Stimulated activated CD4-positive, alpha-beta T cell treated with anti-CD3 and anti-CD28 coated beads, Interleukin-2, amount 100 ng/mL, for 48 hours (primary cell): ENCODE measurements around the gene C11orf97.
A peak's percentile ranks its signal among the peaks of the same experiment; 100 is the strongest.
"Not testable (repeated sequence)": the region's sequence is repeated elsewhere in the genome, so short reads cannot be mapped to it uniquely, and the experiment has no call there.

Experiments used
- DNase-seq, 2 donors: peaks; one replicate each; pipeline ENCODE4 v3.0.0-alpha.2; 2020

C11orf97 gene

GRCh38 chr11:94525546-94526324 is 13.5 kb downstream of the C11orf97 start:
- DNase-seq, result no peak

GRCh38 chr11:94526645-94527438 is 14.6 kb downstream of the C11orf97 start:
- no peak for DNase-seq

DNA sequence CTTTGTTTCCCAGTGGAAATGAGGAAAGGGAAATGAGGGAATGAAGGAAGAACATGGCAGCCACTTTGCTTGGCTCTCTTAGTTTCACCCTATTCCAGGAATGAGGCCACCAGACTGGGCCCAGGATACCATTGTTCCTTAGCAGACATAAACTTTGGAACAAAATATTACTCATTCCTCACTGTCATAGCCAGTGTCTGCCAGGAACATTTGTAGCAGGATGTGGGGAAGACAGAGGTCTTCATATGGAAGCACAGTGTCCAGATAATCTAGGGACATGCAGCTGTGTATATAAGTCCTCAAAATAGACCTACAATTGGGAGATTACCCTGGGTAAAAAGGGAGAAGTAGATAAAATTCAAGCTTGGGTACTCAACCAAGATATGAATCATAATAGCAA is 16.3 kb downstream of the C11orf97 start:
- no peak for DNase-seq

- DNase-seq, result no peak
These were observed 19.9 kb downstream of the C11orf97 start for GRCh38 chr11:94532211-94532610.

DNA sequence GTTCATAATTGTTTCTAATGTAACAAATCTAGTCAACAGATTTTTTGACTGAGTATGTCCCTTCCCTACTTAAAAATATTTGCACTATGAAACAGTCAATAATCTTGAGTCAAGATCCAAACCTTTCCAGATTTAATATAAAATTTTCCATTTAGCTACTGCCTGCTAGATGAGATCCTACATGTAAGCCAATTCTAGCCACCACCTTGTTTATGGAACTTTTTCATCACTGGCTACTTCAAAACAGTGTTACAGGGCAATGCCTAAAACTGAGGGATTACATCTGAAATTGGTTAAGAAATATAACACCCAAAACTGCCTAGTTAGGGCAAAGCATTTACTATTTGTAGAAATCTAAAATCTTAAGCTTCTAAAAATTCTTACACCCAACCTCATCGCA is 20.9 kb downstream of the C11orf97 start:
- DNase-seq, result no peak

GRCh38 chr11:94533696-94534630 is 21.7 kb downstream of the C11orf97 start:
- DNase-seq, result no peak

DNA sequence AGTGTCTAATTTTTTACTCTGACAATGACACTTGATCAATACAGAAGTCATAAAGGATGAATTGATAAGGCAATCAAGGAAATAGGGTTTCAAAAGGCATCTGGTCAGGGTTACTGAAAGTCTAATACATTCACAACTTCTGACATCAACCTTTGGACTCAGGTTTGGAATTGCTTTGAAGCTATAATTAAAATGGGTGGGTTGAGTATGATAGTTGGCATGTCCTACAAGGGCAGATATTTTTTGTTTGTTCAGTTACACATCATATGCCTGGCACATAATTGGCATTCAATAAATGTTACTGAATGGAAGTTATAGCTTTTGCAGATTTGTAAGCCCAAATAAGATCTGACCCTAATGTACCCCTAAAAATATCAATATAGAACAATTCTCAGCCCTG is 24.1 kb downstream of the C11orf97 start:
- no peak for DNase-seq

DNA sequence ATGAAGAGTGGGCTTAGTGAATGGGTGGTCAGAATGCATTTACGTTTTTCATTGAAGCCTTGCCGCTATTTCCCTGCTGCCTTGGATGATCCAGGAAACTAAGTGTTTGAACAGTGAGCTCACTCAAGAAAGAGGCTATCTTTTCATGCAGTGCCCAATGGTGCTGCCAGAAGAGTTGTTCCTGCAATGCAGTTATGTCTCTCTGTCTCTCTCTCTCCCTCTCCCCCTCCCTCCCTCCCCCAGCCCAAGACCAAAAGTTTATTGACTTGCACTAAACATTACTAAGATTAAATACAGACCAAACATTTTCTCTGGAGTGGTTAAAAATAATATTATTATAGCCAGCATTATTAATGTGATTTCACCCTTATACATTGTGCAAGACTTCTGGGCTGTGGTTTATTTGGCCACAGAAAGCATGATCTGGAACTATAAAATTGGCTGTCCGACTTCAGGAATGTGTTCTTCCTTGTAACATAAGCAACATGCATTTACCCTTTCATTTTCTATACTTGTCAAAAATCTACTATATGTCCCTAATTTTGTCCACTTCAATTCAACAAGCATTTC is 24.9 kb downstream of the C11orf97 start:
- no peak for DNase-seq

DNA sequence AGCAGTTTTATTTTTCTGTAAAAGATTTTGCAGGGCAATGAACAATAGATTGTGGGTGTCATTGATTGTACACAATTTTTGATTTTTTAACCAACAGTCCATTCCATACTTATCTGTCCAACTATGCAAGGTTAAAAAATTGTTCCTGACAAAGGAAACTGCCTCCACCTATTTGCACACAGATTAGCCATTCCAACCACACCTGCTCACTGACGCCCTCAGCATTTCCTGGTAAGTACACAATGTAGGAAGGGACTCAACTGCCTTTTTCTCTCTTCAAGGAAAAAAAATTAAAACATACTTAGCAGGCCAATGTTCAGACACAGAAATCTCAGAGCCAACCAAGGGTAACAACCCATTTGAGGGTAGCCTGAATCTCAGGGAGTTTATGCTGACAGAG is 27.2 kb downstream of the C11orf97 start:
- DNase-seq, result no peak

DNA sequence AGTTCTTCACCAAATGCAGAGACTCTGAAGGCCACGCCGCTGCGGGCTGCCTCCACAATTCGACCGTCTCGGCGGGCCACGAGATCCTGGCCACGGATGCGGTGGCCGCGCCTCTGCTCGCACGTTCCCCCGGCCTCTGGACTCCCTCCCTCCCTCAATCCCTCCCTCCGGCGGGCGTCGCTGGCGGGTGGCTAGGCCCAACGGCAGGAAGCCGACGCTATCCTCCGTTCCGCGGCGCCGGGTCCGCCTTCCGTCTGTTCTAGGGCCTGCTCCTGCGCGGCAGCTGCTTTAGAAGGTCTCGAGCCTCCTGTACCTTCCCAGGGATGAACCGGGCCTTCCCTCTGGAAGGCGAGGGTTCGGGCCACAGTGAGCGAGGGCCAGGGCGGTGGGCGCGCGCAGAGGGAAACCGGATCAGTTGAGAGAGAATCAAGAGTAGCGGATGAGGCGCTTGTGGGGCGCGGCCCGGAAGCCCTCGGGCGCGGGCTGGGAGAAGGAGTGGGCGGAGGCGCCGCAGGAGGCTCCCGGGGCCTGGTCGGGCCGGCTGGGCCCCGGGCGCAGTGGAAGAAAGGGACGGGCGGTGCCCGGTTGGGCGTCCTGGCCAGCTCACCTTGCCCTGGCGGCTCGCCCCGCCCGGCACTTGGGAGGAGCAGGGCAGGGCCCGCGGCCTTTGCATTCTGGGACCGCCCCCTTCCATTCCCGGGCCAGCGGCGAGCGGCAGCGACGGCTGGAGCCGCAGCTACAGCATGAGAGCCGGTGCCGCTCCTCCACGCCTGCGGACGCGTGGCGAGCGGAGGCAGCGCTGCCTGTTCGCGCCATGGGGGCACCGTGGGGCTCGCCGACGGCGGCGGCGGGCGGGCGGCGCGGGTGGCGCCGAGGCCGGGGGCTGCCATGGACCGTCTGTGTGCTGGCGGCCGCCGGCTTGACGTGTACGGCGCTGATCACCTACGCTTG is 31.7 kb downstream of the C11orf97 start, which contains the start of gene FUT4:
FUT4 (plus strand) TSS at position 227 of the 951 bp plus-strand sequence; CDS start at position 440, 213 bp downstream.
- peak; percentile 63 to 64 for DNase-seq

DNA sequence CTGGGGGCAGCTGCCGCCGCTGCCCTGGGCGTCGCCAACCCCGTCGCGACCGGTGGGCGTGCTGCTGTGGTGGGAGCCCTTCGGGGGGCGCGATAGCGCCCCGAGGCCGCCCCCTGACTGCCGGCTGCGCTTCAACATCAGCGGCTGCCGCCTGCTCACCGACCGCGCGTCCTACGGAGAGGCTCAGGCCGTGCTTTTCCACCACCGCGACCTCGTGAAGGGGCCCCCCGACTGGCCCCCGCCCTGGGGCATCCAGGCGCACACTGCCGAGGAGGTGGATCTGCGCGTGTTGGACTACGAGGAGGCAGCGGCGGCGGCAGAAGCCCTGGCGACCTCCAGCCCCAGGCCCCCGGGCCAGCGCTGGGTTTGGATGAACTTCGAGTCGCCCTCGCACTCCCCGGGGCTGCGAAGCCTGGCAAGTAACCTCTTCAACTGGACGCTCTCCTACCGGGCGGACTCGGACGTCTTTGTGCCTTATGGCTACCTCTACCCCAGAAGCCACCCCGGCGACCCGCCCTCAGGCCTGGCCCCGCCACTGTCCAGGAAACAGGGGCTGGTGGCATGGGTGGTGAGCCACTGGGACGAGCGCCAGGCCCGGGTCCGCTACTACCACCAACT is 32.5 kb downstream of the C11orf97 start:
- DNase-seq, result no peak

DNA sequence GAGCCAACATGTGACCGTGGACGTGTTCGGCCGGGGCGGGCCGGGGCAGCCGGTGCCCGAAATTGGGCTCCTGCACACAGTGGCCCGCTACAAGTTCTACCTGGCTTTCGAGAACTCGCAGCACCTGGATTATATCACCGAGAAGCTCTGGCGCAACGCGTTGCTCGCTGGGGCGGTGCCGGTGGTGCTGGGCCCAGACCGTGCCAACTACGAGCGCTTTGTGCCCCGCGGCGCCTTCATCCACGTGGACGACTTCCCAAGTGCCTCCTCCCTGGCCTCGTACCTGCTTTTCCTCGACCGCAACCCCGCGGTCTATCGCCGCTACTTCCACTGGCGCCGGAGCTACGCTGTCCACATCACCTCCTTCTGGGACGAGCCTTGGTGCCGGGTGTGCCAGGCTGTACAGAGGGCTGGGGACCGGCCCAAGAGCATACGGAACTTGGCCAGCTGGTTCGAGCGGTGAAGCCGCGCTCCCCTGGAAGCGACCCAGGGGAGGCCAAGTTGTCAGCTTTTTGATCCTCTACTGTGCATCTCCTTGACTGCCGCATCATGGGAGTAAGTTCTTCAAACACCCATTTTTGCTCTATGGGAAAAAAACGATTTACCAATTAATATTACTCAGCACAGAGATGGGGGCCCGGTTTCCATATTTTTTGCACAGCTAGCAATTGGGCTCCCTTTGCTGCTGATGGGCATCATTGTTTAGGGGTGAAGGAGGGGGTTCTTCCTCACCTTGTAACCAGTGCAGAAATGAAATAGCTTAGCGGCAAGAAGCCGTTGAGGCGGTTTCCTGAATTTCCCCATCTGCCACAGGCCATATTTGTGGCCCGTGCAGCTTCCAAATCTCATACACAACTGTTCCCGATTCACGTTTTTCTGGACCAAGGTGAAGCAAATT is 33.3 kb downstream of the C11orf97 start:
- DNase-seq, result no peak

DNA sequence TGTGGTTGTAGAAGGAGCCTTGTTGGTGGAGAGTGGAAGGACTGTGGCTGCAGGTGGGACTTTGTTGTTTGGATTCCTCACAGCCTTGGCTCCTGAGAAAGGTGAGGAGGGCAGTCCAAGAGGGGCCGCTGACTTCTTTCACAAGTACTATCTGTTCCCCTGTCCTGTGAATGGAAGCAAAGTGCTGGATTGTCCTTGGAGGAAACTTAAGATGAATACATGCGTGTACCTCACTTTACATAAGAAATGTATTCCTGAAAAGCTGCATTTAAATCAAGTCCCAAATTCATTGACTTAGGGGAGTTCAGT is 33.9 kb downstream of the C11orf97 start:
- no peak for DNase-seq

DNA sequence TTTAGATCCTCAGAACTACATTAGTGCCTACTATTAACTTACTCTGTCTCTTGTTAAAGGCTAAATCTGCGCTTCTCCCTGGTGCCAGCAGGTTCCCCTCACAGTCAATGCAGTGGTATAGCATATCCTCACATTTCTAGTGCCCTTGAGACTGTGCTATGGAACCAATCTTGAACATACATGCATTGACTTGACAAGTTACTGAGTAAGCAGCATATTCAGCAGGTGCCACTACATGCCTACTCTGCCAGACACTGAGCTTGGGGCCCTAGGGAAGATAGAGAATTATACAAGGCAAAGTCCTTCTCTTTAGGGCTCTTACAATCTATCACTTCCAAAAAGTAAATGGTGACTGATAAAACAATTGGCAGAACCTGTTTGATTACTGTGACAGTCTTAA is 34.6 kb downstream of the C11orf97 start:
- no peak for DNase-seq

DNA sequence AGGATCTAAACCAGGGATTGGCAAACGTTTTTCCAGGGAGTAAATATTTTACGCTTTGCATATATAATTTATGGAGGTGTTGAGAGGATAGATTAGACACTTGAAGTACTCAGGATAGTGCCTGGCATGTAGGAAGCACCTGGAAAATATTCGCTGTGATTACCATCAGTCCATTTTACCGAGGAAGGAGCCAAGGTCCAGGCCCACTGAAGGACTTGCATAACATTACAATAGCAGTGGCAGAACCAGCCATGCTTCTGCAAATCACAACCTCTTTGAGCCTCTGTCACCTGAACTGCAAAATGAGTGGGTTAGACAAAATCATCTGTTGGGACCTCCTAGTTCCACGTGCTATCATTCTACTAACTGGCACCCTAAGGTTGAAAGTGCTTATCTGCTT is 36.9 kb downstream of the C11orf97 start:
- DNase-seq, result no peak

DNA sequence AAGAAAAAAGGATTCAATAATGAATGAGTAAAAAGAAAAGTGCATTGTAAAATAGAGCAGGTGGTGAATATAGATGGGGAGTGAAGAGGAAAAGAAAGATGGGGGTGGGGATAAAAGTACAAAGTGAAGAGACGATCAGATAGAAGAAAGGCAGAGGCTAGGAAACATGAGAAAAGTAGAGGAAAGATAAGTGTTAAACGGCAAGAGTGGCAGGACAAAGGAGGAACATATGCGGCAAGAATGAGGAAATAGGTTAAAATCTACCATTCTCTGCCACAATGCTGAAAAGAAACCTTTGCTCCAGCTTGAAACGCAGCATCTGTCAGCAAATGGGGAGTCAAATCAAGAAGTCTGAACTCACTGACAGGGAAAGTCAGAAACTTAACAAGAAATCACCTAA is 38.3 kb downstream of the C11orf97 start:
- no peak for DNase-seq

- no peak for DNase-seq
These were observed 41.7 kb downstream of the C11orf97 start for GRCh38 chr11:94553938-94554337.

GRCh38 chr11:94555752-94556329 is 43.6 kb downstream of the C11orf97 start:
- DNase-seq, result not testable (repeated sequence)

GRCh38 chr11:94557421-94557820 is 45.2 kb downstream of the C11orf97 start:
- DNase-seq, result no peak

GRCh38 chr11:94557992-94558391 is 45.7 kb downstream of the C11orf97 start:
- DNase-seq, result no peak
